D721Med (cell line): Measurements from ENCODE around the gene YWHAB.

Experiments
- DNase-seq: peaks from one replicate; pipeline ENCODE4 v3.0.0; 2011; ENCODE audit warnings: low spot score; ENCODE audit not compliant: insufficient read length
- FAIRE-seq: peaks from 2 replicates; lab custom pipeline; 2011; peaks lifted over from hg19 to GRCh38; lab: Jason Lieb, UNC
- CTCF ChIP-seq: IDR thresholded peaks from 2 replicates; pipeline ENCODE4 v1.5.1; 2012; ENCODE audit warnings: mild to moderate bottlenecking, control low read depth; ENCODE audit not compliant: insufficient read depth; ENCODE audit errors: missing control alignments

Gene YWHAB

GRCh38 chr20:44921447-44921846 lies 35.9 kb downstream of the YWHAB start:
- no peak for DNase-seq
- FAIRE-seq: no peak
- TF ChIP-seq CTCF: no peak

GRCh38 chr20:44924541-44924940 lies 39.0 kb downstream of the YWHAB start:
- TF ChIP-seq CTCF: no peak
- no peak for DNase-seq
- no peak for FAIRE-seq

- DNase-seq (no peak), FAIRE-seq (no peak)
- no peak for TF ChIP-seq CTCF
Measured at GRCh38 chr20:44928595-44928994, 43.1 kb downstream of the YWHAB start.

GRCh38 chr20:44930517-44931168 lies 45.1 kb downstream of the YWHAB start:
- no peak for DNase-seq
- TF ChIP-seq CTCF: no peak
- no peak for FAIRE-seq

GRCh38 chr20:44931911-44932310 lies 46.4 kb downstream of the YWHAB start:
- TF ChIP-seq CTCF: no peak
- FAIRE-seq (no peak), DNase-seq (no peak)

GRCh38 chr20:44932916-44933315 lies 47.4 kb downstream of the YWHAB start:
- FAIRE-seq: no peak
- no peak for DNase-seq
- no peak for TF ChIP-seq CTCF

GRCh38 chr20:44936510-44936909 lies 51.0 kb downstream of the YWHAB start:
- FAIRE-seq (no peak), DNase-seq (no peak)
- no peak for TF ChIP-seq CTCF
